Endothelial cell of umbilical vein (primary cell): ENCODE data around the gene LSM6. TPM values are rescaled to one million over a fixed set of nuclear protein-coding genes. Genes with fewer than 3 reads are reported as not detected.
A peak's percentile ranks its signal among the peaks of the same experiment; 100 is the strongest.

Experiments used
- BruUV-seq: library from RNA; stranded (reverse); fragments of 400-500 nt; replicated peaks from 2 replicates; lab custom pipeline; 2021; lab: Mats Ljungman, UMichigan
- CTCF ChIA-PET: fragments of 300-600, 350-600 bp; sonication (Branson Sonifier 250); formaldehyde crosslinking; loops from one replicate; lab custom pipeline; 2021; ENCODE audit warnings: antibody characterized with exemption, inconsistent platforms; lab: Charles Lee
- POLR2A ChIA-PET: fragments of 300-600, 350-600 bp; sonication (Branson Sonifier 250); formaldehyde crosslinking; loops from one replicate; lab custom pipeline; 2021; ENCODE audit warnings: antibody characterized with exemption, inconsistent platforms; lab: Charles Lee
- DNase-seq: peaks from one replicate; pipeline ENCODE4 v3.0.0-alpha.2; 2011; ENCODE audit warnings: low read depth, low spot score
- FAIRE-seq: peaks from 2 replicates; lab custom pipeline; 2011; peaks lifted over from hg19 to GRCh38; lab: Jason Lieb, UNC
- H2AFZ ChIP-seq: 2 replicates; pipeline ENCODE4 v1.6.0; 2012; ENCODE audit warnings: low read depth, low read length, control low read depth, inconsistent platforms
- H3K27ac ChIP-seq: 2 replicates; pipeline ENCODE4 v1.5.1; 2011; ENCODE audit warnings: low read depth, mild to moderate bottlenecking, control low read depth, low read length, moderate library complexity; ENCODE audit not compliant: insufficient read depth
- H3K27me3 ChIP-seq, 2 experiments: 2 replicates each; pipeline versions ENCODE4 v1.6.0 to v1.6.1; 2011; ENCODE audit warnings: low read length in 2 of 2, mixed read lengths in 1 of 2; ENCODE audit not compliant: control insufficient read depth in 2 of 2, insufficient read depth in 2 of 2
- H3K36me3 ChIP-seq, 2 experiments: 2 replicates in 1 of 2; 3 replicates in 1 of 2; pipeline ENCODE4 v1.5.1; 2011; ENCODE audit warnings: low read length in 2 of 2, mild to moderate bottlenecking in 1 of 2, moderate library complexity in 1 of 2; ENCODE audit not compliant: control insufficient read depth in 2 of 2, insufficient read depth in 2 of 2; ENCODE audit errors: extremely low read depth in 1 of 2
- H3K4me1 ChIP-seq: 3 replicates; pipeline ENCODE4 v1.5.1; 2011; ENCODE audit warnings: mild to moderate bottlenecking, low read length; ENCODE audit not compliant: control insufficient read depth, insufficient read depth; ENCODE audit errors: extremely low read depth
- H3K4me2 ChIP-seq: 2 replicates; pipeline ENCODE4 v1.6.1; 2011; ENCODE audit warnings: low read length, control low read depth, mixed read lengths; ENCODE audit not compliant: insufficient read depth
- H3K4me3 ChIP-seq, 3 experiments: fragments of 200-600 bp in 1 of 3; sonication (generic), shearing (Covaris generic) in 1 of 3; replicated peaks in 1 of 3; 2 replicates each; pipeline ENCODE4 v1.5.1; 2011 to 2016; ENCODE audit warnings: control low read depth in 3 of 3, low read length in 3 of 3, mild to moderate bottlenecking in 2 of 3, inconsistent platforms in 1 of 3, low read depth in 1 of 3, moderate library complexity in 1 of 3; ENCODE audit not compliant: insufficient read depth in 1 of 3
- H3K79me2 ChIP-seq: 2 replicates; pipeline ENCODE4 v1.6.0; 2012; ENCODE audit warnings: low read length, inconsistent platforms; ENCODE audit not compliant: control insufficient read depth, insufficient read depth
- H3K9ac ChIP-seq: replicated peaks from 2 replicates; pipeline ENCODE3; 2011; ENCODE audit warnings: low read length, control low read depth; ENCODE audit not compliant: insufficient read depth; ENCODE audit errors: extremely low read depth
- H3K9me1 ChIP-seq: replicated peaks from 3 replicates; pipeline ENCODE4 v1.6.0; 2011; ENCODE audit warnings: mild to moderate bottlenecking, low read length; ENCODE audit not compliant: control insufficient read depth, insufficient read depth; ENCODE audit errors: extremely low read depth
- H3K9me3 ChIP-seq: replicated peaks from 2 replicates; pipeline ENCODE4 v1.5.1; 2012; ENCODE audit warnings: low read length, inconsistent platforms; ENCODE audit not compliant: control insufficient read depth, insufficient read depth
- H4K20me1 ChIP-seq: replicated peaks from 2 replicates; pipeline ENCODE3; 2011; ENCODE audit warnings: mild to moderate bottlenecking, low read length; ENCODE audit not compliant: control insufficient read depth, insufficient read depth; ENCODE audit errors: extremely low read depth
- CTCF ChIP-seq, 2 donors: IDR thresholded peaks; 1 replicate in 1 of 2; 2 replicates in 1 of 2; pipeline ENCODE4 v1.5.1; 2011; ENCODE audit warnings: low read length in 2 of 2, mild to moderate bottlenecking in 2 of 2, moderate library complexity in 2 of 2, control low read depth in 1 of 2, inconsistent platforms in 1 of 2, low read depth in 1 of 2; ENCODE audit not compliant: insufficient read depth in 1 of 2; ENCODE audit errors: extremely low read depth in 1 of 2
- EZH2 ChIP-seq: IDR thresholded peaks from 2 replicates; pipeline ENCODE4 v1.6.1; 2012; ENCODE audit warnings: borderline replicate concordance, low read depth, mild to moderate bottlenecking, moderate library complexity, low read length, inconsistent platforms; ENCODE audit not compliant: severe bottlenecking
- FOS ChIP-seq: IDR thresholded peaks from 2 replicates; pipeline ENCODE4 v1.6.1; 2011; ENCODE audit warnings: mild to moderate bottlenecking, low read length, moderate library complexity, borderline replicate concordance; ENCODE audit not compliant: insufficient read depth
- GATA2 ChIP-seq: IDR thresholded peaks from 2 replicates; pipeline ENCODE4 v1.7.0; 2011; ENCODE audit warnings: low read depth, mild to moderate bottlenecking, moderate library complexity, mixed read lengths, low read length; ENCODE audit not compliant: insufficient read length, insufficient read depth
- JUN ChIP-seq: IDR thresholded peaks from 2 replicates; pipeline ENCODE4 v1.6.1; 2011; ENCODE audit warnings: borderline replicate concordance, low read depth; ENCODE audit not compliant: insufficient read length, insufficient read depth
- MAX ChIP-seq: IDR thresholded peaks from 2 replicates; pipeline ENCODE4 v1.6.1; 2011; ENCODE audit not compliant: insufficient read depth, insufficient read length
- MYC ChIP-seq: IDR thresholded peaks from one replicate; pipeline ENCODE4 v1.6.1; 2011; ENCODE audit warnings: mild to moderate bottlenecking, low read depth, low read length
- POLR2A ChIP-seq: IDR thresholded peaks from 2 replicates; pipeline ENCODE4 v1.6.1; 2012; ENCODE audit warnings: low read depth, mild to moderate bottlenecking, control low read depth, low read length
- POLR2AphosphoS5 ChIP-seq: IDR thresholded peaks from 2 replicates; pipeline ENCODE4 v1.6.1; 2012; ENCODE audit warnings: low read depth, mild to moderate bottlenecking, control low read depth, low read length, moderate library complexity; ENCODE audit not compliant: insufficient read depth
- dilution Hi-C: fragments of 300-500 bp; cut with MboI; formaldehyde crosslinking; loops from one replicate; pipeline ENCODE4 v1.15.0; 2019; ENCODE audit warnings: low sequenced_read_pairs; ENCODE audit not compliant: extremely low pct_ligation_motif_present
- intact Hi-C: fragments of 100-400 bp; cut with micrococcal nuclease; formaldehyde crosslinking; loops from one replicate; pipeline ENCODE4 v1.10.0; 2022
- polyA plus RNA-seq, 4 experiments: library from polyadenylated mRNA; depleted of rRNA in 3 of 4; stranded (reverse) in 3 of 4; unstranded in 1 of 4; fragments of >200 nt; gene quantifications; 2 replicates each; pipeline versions ENCODE4 v1.2.1 to v1.2.3, GENCODE V29; 2011 to 2012; ENCODE audit warnings: missing spikeins in 1 of 4
- total RNA-seq: library from RNA; stranded (reverse); gene quantifications from 2 replicates; pipeline ENCODE4 v1.2.3, GENCODE V29; 2021

Gene LSM6
- total and polyA plus RNA-seq, 2 donors (not counting 3 experiments of a cell fraction or from before 2014, with no cell fraction given): 20.3 to 43.1 TPM

- DNase-seq (no peak), FAIRE-seq (no peak)
- Histone ChIP-seq H3K4me2 (peak overlapping the region; percentile 83), H3K9ac (peak overlapping the region; percentile 85), H3K36me3 (peaks cover 0 to 4% of the 10 kb centered on the region in 2 experiments), H3K4me3 (peak overlapping the region in 1 of 3 experiments; percentile 80), H2AFZ (no peak overlapping the region), H3K27me3 (no peaks in the 10 kb centered on the region), H3K27ac (no peak overlapping the region), H3K9me1 (no peaks in the 10 kb centered on the region), H3K79me2 (peaks cover 55% of the 10 kb centered on the region), H4K20me1 (no peaks in the 10 kb centered on the region), H3K9me3 (no peaks in the 10 kb centered on the region), H3K4me1 (peaks cover 10% of the 10 kb centered on the region)
- dilution Hi-C loops: no loop called here
- TF ChIP-seq EZH2: no peak
- no peak for TF ChIP-seq GATA2
- no peak for TF ChIP-seq FOS
- TF ChIP-seq POLR2A: no peak
- TF ChIP-seq CTCF (IDR thresholded peaks at IDR 0.05; ENCODE audit: extremely low read depth in 1 of 2, insufficient read depth in 1 of 2, low read depth in 1 of 2, low read length in 2 of 2): no peak
- TF ChIP-seq MYC: no peak
- no peak for TF ChIP-seq POLR2AphosphoS5
- TF ChIP-seq JUN: no peak
- TF ChIP-seq MAX: no peak
- BruUV-seq: no TSS peak
- ChIA-PET POLR2A (no interaction called here), CTCF (no interaction called here)
- intact Hi-C loops: loop anchor here (5.0 to 10.0 kb wide), 3 partner anchors 155 to 552 kb away; no protein-coding TSS in a partner anchor
Measured at GRCh38 chr4:146176891-146177290, 1.4 kb downstream of the LSM6 start.
